AG08396 (cell line): ENCODE measurements around the gene PLEKHM2.
"Not testable (repeated sequence)": the region's sequence is repeated elsewhere in the genome, so short reads cannot be mapped to it uniquely, and the experiment has no call there.

Source experiments
- DNase-seq: peaks from one replicate; pipeline ENCODE4 v3.0.0; 2012; ENCODE audit warnings: low spot score, mixed read lengths

PLEKHM2 gene

DNA sequence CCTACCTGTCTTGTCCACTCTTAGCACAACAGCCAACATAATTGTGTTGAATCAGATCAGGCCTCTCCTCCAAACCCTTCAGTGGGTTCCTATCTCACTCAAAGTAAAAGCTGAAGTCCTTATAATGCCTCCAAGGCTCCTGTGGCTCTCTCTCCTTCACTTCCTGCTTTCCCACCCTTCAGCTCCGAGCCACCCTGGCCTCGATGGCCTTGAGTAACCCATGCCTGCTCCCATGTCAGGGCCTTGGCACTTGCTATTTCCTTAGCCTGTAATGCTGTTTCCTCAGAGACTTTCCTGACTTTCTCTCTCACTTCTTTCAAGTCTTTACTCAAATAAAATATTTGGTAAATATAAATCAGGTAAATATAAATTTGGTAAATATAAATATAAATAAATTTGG is 8.1 kb upstream of the PLEKHM2 start:
- no peak for DNase-seq

DNA sequence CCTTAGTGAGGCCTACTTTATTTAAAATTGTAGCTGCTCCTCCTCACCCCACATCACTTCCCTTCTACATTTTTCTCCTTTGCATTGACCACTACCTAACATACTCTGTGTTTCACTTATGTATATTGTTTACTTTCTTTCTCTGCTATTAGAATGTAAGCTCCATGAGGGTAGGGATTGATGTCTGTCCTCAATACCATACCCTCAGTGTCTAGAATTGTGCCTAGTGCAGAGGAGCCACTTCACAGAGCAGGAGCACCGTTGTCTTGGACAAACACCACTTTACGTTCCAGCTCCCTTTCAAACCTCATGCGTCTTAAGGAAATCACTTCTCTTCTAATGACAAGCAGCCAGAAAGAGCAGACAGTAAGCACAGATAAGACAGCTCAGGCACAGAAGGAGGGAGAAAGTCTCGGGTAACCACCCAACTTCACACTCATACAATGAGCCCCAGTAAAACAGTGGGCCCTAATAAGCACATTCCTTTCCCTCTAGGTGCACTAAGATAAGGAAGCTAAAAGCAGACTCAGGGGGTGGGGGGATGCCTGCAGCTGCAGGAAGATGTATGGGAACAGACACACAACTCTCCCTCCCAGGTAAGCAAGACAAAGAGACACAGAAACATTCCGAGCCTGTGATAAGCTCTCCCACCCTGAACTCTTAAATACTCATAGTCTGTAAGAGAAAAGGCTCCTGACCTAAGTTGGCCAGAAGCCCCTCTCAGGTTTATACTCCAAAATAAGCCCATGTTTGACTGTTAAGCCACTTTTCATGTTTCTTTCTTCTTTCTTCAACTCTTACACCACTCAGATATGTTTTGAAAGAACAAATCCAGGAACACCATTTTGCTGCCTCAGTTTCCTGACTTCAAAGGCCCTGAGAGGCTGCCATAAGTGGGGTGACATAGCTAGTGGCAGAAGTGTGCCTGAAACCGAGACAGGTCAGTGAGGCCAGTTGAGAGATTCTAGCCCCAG is 7.1 kb upstream of the PLEKHM2 start:
- no peak for DNase-seq

DNA sequence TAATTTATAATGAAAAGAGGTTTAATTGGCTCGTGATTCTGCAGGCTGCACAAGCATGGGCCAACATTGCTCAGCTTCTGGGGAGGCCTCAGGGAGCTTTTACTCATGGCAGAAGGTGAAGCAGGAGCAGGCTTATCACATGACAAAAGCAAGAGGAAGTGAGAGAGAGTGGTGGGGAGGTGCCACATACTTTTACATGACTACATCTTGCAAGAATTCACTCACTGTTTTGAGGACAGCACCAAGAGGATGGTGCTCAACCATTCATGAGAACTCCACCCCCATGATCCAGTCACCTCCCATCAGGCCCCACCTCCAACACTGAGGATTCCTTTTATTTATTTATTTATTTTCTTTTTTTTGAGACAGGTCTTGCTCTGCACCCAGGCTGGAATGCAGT is 5.5 kb upstream of the PLEKHM2 start:
- peak; percentile 37 for DNase-seq

DNA sequence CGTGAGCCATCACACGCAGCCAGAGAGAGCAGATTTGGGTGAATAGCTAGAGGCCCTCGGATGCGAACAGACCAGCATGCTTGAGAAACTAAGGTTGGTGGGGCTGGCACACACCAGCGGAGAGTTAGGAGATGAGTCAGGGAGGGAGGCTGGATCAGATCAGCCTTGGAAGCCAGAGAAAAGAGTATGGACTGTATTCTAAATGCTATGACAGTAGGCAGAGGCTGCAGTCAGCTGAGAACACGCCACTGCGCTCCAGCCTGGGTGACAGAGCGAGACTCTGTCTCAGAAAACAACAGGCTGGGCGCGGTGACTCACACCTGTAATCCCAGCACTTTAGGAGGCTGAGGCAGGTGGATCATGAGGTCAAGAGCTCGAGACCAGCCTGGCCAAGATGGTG is 4.0 kb upstream of the PLEKHM2 start:
- peak; percentile 52 for DNase-seq

DNA sequence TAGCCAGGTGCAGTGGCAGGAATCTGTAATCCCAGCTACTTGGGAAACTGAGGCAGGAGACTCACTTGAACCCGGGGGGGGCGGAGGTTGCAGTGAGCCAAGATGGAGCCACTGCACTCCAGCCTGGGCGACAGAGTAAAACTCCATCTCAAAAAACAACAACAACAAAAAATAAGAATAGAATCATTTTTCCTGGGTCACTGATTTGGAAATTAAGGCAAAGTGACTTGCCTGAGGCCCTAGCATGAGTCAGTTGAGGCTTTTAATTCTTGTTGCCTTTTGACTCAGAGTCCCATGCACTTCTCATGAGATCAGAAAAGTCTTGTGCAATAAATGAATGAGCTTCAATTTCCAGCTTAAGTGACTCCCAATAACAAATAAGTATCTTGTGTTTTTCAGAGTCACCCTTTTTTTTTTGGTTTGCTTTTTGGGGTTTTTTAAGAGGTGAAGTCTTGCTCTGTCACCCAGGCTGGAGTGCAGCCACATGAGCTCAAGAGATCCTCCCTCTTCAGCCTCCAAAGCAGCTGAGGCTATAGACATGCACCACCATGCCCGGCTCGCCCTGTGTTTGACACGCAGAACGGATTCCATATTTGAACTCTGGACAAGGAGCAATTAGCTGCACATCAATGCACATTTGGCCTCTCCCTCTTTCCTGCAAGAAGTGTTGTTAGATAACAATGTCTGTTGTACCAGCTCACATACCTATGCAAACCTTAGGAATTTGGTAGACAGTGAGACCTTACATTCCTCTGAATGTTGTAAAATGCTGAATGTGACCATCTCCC is 3.4 kb upstream of the PLEKHM2 start:
- DNase-seq, result peak; percentile 87

DNA sequence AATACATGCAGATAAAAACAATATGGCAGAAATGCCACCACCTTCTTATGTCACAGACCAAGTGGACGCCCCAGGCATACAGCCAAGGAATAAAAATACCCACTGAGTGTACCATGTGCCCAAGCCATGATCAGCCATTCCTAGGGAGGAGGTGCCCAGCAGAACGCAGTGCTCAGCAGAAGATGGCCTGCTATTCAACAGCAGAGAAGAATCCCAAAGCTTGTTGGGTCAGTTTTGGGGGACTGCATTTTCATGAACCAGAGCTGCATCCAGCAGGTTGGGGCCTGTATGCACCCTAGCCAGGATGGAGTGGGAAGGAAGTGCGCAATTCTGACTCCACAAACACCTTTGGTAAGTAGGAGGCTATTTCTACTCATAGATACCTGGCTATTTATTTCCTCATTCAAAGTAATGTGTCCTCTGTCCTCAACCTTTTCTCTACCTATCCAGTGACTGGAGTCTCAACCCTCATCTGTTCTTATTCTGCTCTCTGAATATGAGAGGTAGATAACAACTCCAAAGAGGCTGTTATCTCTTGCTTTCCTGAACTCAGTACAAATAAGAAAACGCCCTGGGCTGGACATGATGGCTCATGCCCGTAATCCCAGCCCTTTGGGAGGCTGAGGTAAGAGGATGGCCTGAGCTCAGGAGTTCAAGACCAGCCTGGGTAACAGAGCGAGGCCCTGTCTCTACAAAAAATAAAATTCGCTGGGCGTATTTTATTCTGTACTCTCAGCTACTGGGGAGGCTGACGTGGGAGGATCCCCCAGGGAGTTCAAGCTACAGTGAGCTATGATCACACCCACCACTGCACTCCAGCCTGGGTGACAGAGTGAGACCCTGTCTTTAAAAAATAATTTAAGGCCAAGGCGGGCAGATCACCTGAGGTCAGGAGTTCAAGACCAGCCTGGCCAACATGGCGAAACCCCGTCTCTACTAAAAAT is 2.5 kb upstream of the PLEKHM2 start:
- no peak for DNase-seq

DNA sequence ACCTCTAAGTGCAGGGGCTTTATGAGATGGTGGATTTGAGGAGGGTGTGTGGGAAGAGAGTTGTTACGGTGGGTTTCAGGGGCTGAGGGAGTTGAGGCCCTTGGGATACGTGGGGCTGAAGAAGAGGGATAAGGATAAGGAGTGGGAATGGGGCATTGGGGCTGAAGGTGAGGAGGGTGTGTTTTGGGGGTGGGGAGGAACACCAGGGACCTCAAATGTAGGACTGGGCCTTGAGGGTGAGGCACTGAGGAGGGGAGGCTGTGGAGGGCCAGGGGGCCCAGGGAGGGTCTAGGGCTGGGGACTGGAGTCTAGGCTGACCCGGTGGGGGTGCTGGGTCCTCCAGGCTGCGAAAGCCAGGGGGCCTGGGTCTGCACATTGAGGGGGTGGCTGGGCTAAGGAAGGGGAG is 1.2 kb upstream of the PLEKHM2 start:
- DNase-seq, result no peak

DNA sequence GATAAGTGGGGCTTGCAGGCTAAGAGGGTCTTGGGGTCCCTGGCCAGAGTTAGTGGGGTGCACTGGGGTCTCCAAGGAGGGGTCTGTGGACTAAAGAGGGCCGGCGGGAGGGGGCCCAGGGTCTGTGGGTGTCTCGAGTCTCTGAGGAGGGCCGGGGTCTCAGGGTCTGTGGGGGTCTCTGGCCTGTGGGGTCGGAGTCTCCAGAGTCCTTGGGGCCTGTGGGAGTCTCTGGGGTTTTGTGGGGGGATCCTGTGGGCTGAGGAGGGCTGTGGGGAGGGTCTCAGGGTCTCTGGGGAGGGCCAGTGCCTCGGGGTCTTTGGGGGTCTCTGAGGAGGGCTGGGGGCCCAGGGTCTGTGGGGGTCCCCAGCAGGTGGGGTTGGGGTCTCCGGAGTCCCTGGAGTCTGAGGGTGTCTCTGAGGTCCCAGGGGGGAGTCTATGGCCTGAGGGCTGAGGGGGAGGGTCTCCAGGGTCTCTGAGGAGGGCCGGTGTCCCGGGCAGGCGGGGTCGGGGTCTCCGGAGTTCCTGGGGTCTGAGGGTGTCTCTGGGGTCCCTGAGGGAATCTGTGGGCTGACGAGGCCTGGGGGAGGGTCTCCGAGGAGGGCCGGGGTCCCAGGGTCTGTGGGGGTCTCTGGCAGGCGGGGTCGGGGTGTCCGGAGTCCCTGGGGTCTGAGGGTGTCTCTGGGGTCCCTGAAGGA is 628 bp upstream of the PLEKHM2 start:
- DNase-seq, result no peak

DNA sequence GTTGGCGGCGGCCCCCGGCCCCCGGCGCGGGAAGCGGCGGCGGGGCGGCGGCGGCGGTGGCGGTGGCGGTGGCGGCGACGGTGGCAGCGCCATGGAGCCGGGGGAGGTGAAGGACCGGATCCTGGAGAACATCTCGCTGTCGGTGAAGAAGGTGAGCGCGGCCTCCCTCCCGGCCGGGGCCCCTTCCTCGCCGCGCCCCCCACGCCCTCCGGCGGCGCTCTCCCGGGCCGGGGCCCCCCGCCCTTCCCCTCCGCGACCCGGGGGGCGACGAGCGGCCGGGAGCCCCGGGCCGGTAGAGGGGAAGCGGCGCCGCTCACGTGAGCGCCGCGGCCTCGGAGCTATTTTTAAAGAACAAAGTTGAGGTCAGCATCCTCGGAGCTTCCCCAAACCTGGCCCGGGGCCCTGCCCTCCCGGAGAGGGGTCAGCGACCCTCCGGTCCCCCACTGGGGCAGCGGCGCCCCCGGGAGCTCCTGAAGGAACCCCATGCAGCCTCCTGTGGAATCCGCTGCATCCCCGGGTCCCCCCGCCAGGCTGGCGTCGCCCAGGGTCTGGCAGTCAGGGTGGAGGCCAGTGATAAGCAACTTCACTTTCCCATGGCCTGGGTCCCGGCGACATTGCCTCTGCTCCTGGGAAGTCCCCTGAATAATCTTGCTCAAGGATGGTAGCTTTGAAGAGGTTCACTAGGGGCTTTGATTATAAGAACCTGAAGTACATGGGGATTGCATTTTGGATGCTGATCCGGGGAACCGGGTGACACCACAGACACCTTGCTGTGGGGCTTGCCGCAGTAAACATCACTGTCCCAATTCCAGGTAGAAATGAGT is 560 bp downstream of the PLEKHM2 start:
- DNase-seq, result peak; percentile 69

DNA sequence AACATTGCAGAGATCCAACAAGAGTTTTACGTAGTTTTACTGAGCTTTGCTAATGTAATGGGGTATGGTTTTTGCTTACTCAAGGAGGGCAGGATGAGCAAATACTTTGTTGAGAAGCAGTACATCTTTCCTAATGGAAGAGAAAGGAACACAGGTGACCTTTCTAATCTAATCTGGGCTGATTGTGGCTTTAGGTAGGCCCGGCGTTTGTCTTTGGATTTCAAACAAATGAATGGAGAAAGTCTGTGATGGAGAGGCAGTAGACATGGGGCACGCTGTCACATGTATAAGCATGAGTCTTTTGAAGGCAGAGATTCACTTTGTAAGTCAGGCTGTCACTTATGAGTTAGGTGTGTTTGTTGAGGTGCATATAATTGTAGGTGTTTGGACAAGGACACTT is 1.7 kb downstream of the PLEKHM2 start:
- no peak for DNase-seq

DNA sequence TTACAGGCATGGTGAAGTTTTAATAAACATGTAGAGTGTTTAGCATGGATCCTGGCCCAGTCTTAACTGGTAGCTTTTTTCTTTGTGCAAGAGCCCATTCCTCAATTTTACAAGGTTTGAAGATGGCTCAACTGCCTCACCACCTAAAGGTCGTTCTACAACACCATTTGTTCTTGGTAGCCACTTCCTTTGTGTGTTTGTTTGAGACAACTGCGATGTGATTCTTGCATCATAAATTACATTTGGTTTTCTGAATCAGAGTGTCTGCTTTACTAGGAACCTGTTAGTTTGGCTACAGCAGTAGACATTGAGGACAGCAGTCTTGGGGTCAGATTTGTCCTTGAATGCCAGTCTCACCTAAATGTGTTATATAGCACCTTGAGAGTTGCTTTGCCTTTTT is 3.3 kb downstream of the PLEKHM2 start:
- DNase-seq, result no peak

DNA sequence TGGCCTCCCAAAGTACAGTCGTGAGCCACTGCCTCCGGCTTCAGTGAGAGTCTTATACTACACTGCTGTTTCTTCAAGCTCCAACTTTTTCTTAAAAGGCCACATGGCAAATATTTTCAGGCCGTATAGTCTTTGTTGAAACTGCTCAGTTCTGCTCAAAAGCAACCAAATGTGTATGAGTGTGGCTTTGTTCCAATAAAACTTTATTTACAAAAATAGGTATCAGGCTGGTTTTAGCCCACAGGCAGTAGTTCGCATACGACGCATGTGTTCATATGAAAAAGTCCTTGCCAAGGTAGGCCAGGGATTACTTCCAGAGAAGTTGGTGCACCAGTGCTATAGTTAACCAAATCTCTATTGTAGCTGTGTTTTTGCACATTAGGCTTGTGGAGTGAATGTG is 6.2 kb downstream of the PLEKHM2 start:
- DNase-seq, result no peak

DNA sequence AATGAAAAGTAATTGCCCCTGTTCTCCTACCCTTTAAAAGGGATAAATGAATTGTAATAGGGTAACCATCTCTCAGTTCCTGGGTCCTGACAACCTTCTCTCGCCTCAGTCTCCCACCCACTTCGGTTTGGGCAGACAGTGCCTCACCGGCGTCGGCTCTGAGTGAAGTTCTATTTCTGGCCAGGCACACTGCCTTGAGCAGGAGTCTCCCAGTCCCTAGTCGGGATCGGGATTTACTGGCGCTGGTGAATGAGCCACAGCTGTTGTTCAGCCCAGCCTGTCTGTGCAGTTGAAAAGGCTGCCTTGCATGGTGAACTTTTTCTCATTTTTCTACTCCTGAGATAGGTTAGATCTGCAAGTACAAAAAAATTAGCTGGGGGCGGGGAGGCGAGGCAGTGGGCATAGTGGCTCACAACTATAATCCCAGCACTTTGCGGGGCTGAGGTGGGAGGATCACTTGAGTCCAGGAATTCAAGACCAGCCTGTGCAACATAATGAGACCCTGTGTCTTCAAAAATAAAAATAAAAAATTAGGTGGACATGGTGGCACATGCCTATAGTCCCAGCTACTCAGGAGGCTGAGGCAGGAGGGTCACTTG is 7.4 kb downstream of the PLEKHM2 start:
- peak; percentile 47 for DNase-seq

DNA sequence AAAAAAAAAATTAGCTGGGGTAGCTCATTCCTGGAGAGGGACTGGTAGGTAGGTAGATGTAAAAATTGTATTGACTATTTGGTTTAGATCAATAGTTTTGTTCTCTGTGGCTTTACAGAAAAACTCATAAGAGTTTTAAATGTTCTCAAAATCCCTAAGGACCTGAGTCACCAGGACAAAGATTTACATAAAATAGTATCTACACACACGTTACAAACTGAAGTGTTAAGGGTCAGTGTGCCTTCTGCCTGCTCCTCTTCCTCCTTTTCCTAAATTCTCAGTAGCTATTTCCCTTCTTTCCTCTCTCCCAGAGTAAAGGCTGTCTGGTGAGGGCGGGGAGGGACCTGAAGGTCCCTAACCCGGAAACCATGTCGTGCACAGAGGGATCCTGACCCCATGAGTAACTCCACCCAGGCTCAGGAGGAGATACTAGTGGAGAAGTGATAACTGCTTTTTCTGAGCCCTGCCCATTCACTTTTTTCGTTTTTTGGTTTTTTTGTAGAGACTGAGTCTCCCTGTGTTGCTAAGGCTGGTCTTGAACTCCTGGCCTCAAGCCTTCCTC is 8.1 kb downstream of the PLEKHM2 start:
- DNase-seq, result no peak

DNA sequence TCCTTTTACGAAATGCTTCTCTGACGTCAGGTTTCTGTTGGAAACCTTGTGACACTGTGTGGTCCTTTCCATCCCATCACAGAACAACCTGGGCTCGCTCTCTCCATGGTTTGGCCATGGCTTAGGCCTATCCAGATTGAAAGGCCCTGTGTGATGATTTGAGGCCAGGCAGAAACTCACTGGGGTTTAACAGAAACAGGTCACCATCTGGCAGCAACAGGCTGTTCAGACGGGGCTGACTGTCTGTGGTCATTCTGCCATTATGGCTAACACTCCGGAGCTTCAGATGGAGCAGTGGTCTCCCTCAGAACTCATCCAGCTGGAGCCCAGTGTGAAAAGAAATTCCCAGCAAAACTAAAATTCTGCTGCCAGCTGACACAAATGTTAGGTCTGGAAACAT is 9.3 kb downstream of the PLEKHM2 start:
- no peak for DNase-seq

DNA sequence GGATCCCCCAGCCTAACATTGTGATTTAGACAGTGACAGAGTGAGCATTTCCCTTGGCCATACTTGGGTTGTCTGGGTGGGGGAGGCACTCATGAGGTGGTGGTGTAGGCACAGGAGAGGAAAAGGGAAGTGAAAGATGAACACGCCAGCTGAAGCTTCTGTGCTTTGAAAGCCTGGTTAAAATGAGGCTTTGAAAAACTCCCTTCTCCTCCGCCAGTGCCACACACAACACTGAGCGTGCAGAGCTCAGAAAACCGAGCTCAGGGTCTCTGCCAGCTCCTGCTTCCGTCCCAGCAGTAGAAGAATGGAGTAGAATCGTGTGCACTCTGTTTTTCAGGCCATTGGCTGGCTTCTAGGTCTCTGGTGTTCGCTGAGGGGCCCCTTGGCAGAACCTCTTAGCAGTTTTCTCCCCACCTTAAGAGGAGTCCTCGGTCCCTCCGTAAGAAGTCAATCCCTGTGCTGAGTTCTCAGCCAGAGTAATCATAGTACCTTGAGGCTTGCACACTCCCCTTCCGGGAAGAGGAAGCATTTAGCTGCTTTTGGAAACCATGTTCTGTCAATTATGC is 12.9 kb downstream of the PLEKHM2 start:
- no peak for DNase-seq

DNA sequence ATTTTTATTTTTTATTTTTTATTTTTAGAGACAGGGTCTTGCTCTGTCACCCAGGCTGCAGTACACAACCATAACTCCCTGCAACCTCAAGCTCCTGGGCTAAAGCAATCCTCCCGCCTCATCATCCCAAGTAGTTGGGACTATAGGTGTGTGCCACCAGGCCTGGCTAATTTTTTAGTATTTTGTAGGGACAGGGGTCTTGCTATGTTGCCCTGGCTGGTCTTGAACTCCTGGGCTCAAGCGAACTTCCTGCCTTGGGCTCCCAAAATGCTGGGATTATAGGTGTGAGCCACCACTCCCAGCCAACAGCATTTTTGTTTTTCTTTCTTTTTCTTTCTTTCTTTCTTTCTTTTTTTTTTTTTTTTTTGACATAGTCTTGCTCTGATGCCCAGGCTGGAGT is 14.1 kb downstream of the PLEKHM2 start:
- DNase-seq, result no peak

DNA sequence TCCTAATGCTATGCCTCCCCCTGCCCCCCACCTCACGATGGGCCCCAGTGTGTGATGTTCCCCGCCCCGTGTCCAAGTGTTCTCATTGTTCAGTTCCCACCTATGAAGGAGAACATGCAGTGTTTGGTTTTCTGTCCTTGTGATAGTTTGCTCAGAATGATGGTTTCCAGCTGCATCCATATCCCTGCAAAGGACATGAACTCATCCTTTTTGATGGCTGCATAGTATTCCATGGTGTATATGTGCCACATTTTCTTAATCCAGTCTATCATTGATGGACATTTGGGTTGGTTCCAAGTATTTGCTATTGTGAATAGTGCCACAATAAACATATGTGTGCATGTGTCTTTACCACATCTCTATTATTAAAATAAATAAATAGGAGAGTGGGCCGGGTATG is 15.2 kb downstream of the PLEKHM2 start:
- not testable (repeated sequence) for DNase-seq

DNA sequence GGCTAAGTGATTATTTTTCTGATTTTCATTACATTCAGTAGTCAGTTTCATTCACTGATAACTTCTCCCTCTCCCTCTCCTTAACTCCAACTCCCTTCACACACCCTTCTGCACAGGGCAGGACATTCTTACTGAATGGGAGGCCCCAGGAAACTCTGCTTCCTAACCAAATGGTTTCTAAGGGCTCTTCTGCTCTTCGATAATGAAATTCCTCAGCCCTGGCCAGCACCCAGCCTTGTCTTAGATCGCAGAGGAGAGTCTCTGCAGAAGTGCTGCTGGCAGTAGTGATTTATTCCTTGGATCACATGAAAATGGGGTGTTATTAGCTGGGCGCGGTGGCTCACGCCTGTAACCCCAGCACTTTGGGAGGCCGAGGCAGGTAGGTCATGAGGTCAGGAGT is 16.4 kb downstream of the PLEKHM2 start:
- no peak for DNase-seq
